Adrenal gland (tissue), 12 donors: ENCODE measurements around the gene SPTBN1. TPM values are rescaled to one million over a fixed set of nuclear protein-coding genes. Genes with fewer than 3 reads are reported as not detected.

Source experiments
- DNase-seq, 7 donors: peaks; one replicate each; pipeline ENCODE4 v3.0.0-alpha.2; 2019 to 2020
- H3K27ac ChIP-seq, 5 donors: fragments of 200-600 bp; sonication (generic) in 4 of 5; 1 replicate in 3 of 5; 2 replicates in 2 of 5; pipeline versions ENCODE4 v1.5.1 to v1.8.0; 2016 to 2020; ENCODE audit warnings: mild to moderate bottlenecking in 1 of 5
- H3K27me3 ChIP-seq: fragments of 200-600 bp; 2 replicates; pipeline ENCODE4 v1.8.0; 2021
- H3K36me3 ChIP-seq, 2 donors: fragments of 200-600 bp; replicated peaks in 1 of 2; 1 replicate in 1 of 2; 2 replicates in 1 of 2; pipeline versions ENCODE4 v1.5.1 to v1.8.0; 2018 to 2022
- H3K4me1 ChIP-seq, 2 donors: fragments of 200-600 bp; replicated peaks in 1 of 2; 1 replicate in 1 of 2; 2 replicates in 1 of 2; pipeline versions ENCODE4 v1.5.1 to v1.8.0; 2018 to 2021
- H3K4me3 ChIP-seq, 4 donors: fragments of 200-600 bp; sonication (generic) in 3 of 4; one replicate each; pipeline ENCODE4 v1.5.1; 2016 to 2018
- H3K9me3 ChIP-seq, 3 donors: fragments of 200-600 bp; sonication (generic) in 1 of 3; replicated peaks in 1 of 3; 1 replicate in 2 of 3; 2 replicates in 1 of 3; pipeline versions ENCODE4 v1.5.1 to v1.8.0; 2016 to 2021
- POLR2A ChIP-seq, 2 donors: fragments of 450-650 bp; IDR thresholded peaks; one replicate each; pipeline ENCODE4 v1.6.1; 2017; ENCODE audit warnings: antibody characterized with exemption in 2 of 2, mild to moderate bottlenecking in 2 of 2, moderate library complexity in 1 of 2
- WGBS, 4 donors: extraction: QIAGEN DNeasy Blood & Tissue Kit in 2 of 4; methylation state at CpG; one replicate each; pipeline versions ENCODE4 v1.1.5 to v1.1.7; 2013 to 2017; 5-methylcytosine and 5-hydroxymethylcytosine counted together
- intact Hi-C, 2 donors: fragments of 100-400 bp; cut with DNase I; formaldehyde crosslinking; loops; one replicate each; pipeline versions ENCODE4 v1.14.1 to v1.15.0; 2022 to 2023
- polyA plus RNA-seq, 3 donors: library from polyadenylated mRNA; stranded (reverse); fragments of 200-250 nt in 2 of 3; fragments of 350-450 nt in 1 of 3; fragmentation: Illumina TruSeq in 1 of 3; extraction: RNeasy Lipid Tissue Mini Kit (QIAGEN cat#74804) in 1 of 3; gene quantifications; one replicate each; pipeline ENCODE4 v1.2.3, GENCODE V29; 2013 to 2014
- total RNA-seq, 9 donors: library from RNA; depleted of rRNA in 4 of 9; stranded (reverse); fragments of >200 nt in 4 of 9; fragments of 120-200 nt in 1 of 9; fragmentation: NEBNext Ultra II Directional in 1 of 9; extraction: Animal tissue kit (Norgen Biotek cat#: 25700) in 1 of 9; gene quantifications; one replicate each; pipeline versions ENCODE4 v1.1.0 to v1.2.4, GENCODE V29; 2013 to 2023
- TF ChIP-seq, protein P1 (sequence below), 6 experiments: fragments of 450-650 bp in 4 of 6; fragments of 200-600 bp in 2 of 6; sonication (generic) in 1 of 6; IDR thresholded peaks; 1 replicate in 5 of 6; 2 replicates in 1 of 6; pipeline versions ENCODE4 v1.5.1 to v1.8.0; 2016 to 2021; ENCODE audit warnings: antibody characterized with exemption in 6 of 6, mild to moderate bottlenecking in 2 of 6, moderate library complexity in 1 of 6
- donor health status: healthy with polysubstance abuse.
- donor health status: Bipolar disorder and iron deficiency.
- donor health status: DM: yes; HTN: yes; CAD: no.
- donor health status: DM: no; HTN: no; CAD: no.
- donor health status: DM: no; HTN: no; CAD: no.
- donor health status: DM: yes; HTN: yes; CAD: no.

The SPTBN1 gene
- total and polyA plus RNA-seq, 12 donors, result 72.9 to 653 (median 493) TPM

DNA sequence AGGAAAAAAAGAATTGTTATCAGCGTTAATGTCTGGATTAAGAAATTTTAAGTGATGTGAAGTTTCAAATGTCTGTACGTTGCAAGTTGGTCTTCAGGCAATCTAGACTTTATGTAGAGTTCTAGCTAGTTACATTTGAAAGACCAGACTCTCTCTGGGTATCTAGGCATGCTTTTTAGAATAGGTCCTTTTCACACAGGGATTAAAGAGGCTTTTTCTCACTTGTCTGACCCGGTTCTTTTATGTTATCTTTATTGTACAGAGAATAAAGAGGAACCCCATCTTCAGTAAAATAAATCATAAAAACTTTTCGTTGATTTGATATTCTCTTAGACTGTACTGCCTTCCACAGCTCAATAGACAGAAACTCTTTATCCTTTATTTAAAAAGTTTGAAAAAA is 258.9 kb downstream of the SPTBN1 start:
- H3K4me1 ChIP-seq, result no peaks in the 10 kb centered on the region
- intact Hi-C loops, result no loop called here
- H3K4me3 ChIP-seq, result no peak overlapping the region
- H3K36me3 ChIP-seq, result no peaks in the 10 kb centered on the region
- no peaks in the 10 kb centered on the region for H3K9me3 ChIP-seq
- 54 to 73% (median 62%) methylated on average over 4 of the region's 4 CpGs for WGBS, 4 donors
- no peaks in the 10 kb centered on the region for H3K27me3 ChIP-seq
- DNase-seq, result no peak
- TF ChIP-seq, protein P1, sequence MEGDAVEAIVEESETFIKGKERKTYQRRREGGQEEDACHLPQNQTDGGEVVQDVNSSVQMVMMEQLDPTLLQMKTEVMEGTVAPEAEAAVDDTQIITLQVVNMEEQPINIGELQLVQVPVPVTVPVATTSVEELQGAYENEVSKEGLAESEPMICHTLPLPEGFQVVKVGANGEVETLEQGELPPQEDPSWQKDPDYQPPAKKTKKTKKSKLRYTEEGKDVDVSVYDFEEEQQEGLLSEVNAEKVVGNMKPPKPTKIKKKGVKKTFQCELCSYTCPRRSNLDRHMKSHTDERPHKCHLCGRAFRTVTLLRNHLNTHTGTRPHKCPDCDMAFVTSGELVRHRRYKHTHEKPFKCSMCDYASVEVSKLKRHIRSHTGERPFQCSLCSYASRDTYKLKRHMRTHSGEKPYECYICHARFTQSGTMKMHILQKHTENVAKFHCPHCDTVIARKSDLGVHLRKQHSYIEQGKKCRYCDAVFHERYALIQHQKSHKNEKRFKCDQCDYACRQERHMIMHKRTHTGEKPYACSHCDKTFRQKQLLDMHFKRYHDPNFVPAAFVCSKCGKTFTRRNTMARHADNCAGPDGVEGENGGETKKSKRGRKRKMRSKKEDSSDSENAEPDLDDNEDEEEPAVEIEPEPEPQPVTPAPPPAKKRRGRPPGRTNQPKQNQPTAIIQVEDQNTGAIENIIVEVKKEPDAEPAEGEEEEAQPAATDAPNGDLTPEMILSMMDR (IDR thresholded peaks at IDR 0.05), result no peak
- TF ChIP-seq POLR2A (IDR thresholded peaks at IDR 0.05), result no peak
- no peak overlapping the region for H3K27ac ChIP-seq

DNA sequence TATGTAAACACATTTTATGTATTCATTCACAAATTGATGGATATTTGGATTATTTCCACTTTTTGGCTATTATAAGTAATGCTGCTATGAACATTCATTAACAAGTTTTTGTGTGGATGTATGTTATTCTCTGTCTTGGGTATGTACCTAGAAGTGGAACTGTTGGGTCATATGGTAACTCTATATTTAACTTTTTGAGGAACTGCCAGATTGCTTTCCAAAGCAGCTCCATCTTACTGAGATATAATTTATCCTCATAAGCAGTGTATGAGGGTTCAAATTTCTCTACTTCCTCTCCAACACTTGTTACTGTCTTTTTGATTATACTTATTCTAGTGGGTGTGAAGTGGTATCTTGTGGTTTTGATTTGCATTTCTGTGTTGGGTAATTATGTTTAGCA is 260.2 kb downstream of the SPTBN1 start:
- Histone ChIP-seq H3K27me3 (no peaks in the 10 kb centered on the region), H3K9me3 (no peaks in the 10 kb centered on the region), H3K36me3 (no peaks in the 10 kb centered on the region), H3K4me3 (no peak overlapping the region), H3K4me1 (no peaks in the 10 kb centered on the region), H3K27ac (no peak overlapping the region)
- intact Hi-C loops, result no loop called here
- TF ChIP-seq, protein P1 (IDR thresholded peaks at IDR 0.05), result no peak
- TF ChIP-seq POLR2A (IDR thresholded peaks at IDR 0.05), result no peak
- no peak for DNase-seq

DNA sequence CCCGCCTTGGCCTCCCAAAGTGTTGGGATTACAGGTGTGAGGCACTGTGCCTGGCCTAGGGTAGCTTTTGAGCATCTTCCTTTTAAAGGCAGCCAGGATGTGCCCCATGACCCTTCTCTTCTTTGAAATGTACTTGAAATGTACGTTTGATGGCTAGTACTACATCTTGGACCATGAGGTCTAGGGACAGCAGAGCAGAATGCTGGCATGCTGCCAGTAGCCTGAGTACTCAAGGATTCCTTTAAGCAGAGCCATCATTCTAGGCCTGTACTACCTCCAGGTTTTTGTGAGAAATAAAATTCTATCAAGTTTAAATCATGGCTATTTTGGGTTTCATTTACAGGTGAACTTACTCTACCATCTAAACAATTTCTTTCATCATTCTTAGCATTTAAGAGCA is 264.4 kb downstream of the SPTBN1 start:
- intact Hi-C loops, result loop anchor here in 1 of 2 donors (10.0 kb wide), 1 partner anchor 114 kb away; no protein-coding TSS in a partner anchor
- Histone ChIP-seq H3K27me3 (no peaks in the 10 kb centered on the region), H3K9me3 (no peaks in the 10 kb centered on the region), H3K27ac (no peak overlapping the region), H3K36me3 (no peaks in the 10 kb centered on the region), H3K4me3 (no peak overlapping the region), H3K4me1 (peaks cover 6% of the 10 kb centered on the region in 2 donors)
- DNase-seq, result peak in 3 of 7 donors; percentile 31 to 61 (median 35)
- WGBS, 4 donors, result 50 to 73% (median 61%) methylated on average over 1 to 2 of the region's 2 CpGs
- TF ChIP-seq POLR2A (IDR thresholded peaks at IDR 0.05), result no peak
- TF ChIP-seq, protein P1 (IDR thresholded peaks at IDR 0.05), result no peak

Other genes with a start within 250 kb of the SPTBN1 start
- gene TSPYL6, start 200.1 kb upstream of the SPTBN1 start, total RNA-seq, result under 1 TPM in 1 of 9 donors, not detected in 8; 0.11 TPM
- gene TSPYL6, start 200.1 kb upstream of the SPTBN1 start, polyA plus RNA-seq, result not detected